NCI-H1436 treated with DMSO at 0.1 percent for 48 hours (cell line): ENCODE measurements around the gene C10orf90.
"Not testable (repeated sequence)": the region's sequence is repeated elsewhere in the genome, so short reads cannot be mapped to it uniquely, and the experiment has no call there.

Experiments used
- DNase-seq: peaks from one replicate; lab custom pipeline; 2025; lab: John Stamatoyannopoulos, UW

The C10orf90 gene

GRCh38 chr10:126392068-126392467, 278.4 kb downstream of the C10orf90 start:
- no peak for DNase-seq

- DNase-seq: no peak
These were observed 279.2 kb downstream of the C10orf90 start for GRCh38 chr10:126391192-126391885.

- DNase-seq: no peak
These were observed 280.2 kb downstream of the C10orf90 start for GRCh38 chr10:126390324-126390723.

GRCh38 chr10:126387931-126388911, 282.3 kb downstream of the C10orf90 start, which contains the start of gene ADAM12:
TSS of gene ADAM12 (minus strand) at chr10:126388477. CDS start at chr10:126388145, 332 bp downstream.
- DNase-seq: no peak

GRCh38 chr10:126387041-126387921, 283.2 kb downstream of the C10orf90 start:
- no peak for DNase-seq

GRCh38 chr10:126384269-126384873, 286.1 kb downstream of the C10orf90 start:
- no peak for DNase-seq

- no peak for DNase-seq
These were observed 290.0 kb downstream of the C10orf90 start for GRCh38 chr10:126380352-126381076.

GRCh38 chr10:126379166-126379565, 291.3 kb downstream of the C10orf90 start:
- not testable (repeated sequence) for DNase-seq

- no peak for DNase-seq
These were observed 293.5 kb downstream of the C10orf90 start for GRCh38 chr10:126376956-126377355.

- no peak for DNase-seq
These were observed 294.5 kb downstream of the C10orf90 start for GRCh38 chr10:126375926-126376554.

GRCh38 chr10:126375299-126375698, 295.2 kb downstream of the C10orf90 start:
- no peak for DNase-seq
